Sigmoid colon (tissue), 7 donors: ENCODE data around the gene RNF126. TPM values are rescaled to one million over a fixed set of nuclear protein-coding genes. Genes with fewer than 3 reads are reported as not detected.

Experiments
- DNase-seq: peaks from one replicate; pipeline ENCODE4 v3.0.0-alpha.2; 2019
- H3K27ac ChIP-seq, 4 donors: fragments of 200-600 bp; sonication (generic); one replicate each; pipeline ENCODE4 v1.5.1; 2016 to 2019; ENCODE audit warnings: mild to moderate bottlenecking in 1 of 4
- H3K27me3 ChIP-seq, 3 donors: fragments of 200-600 bp; sonication (generic); one replicate each; pipeline ENCODE4 v1.5.1; 2019; ENCODE audit warnings: mild to moderate bottlenecking in 1 of 3
- H3K36me3 ChIP-seq, 4 donors: fragments of 200-600 bp; sonication (generic); one replicate each; pipeline ENCODE4 v1.5.1; 2016 to 2019
- H3K4me1 ChIP-seq, 4 donors: fragments of 200-600 bp; sonication (generic); one replicate each; pipeline ENCODE4 v1.5.1; 2017 to 2019
- H3K4me3 ChIP-seq, 4 donors: fragments of 200-600 bp; sonication (generic); one replicate each; pipeline ENCODE4 v1.5.1; 2017 to 2019; ENCODE audit warnings: mild to moderate bottlenecking in 2 of 4, moderate library complexity in 1 of 4
- H3K9me3 ChIP-seq, 4 donors: fragments of 200-600 bp in 3 of 4; sonication (generic) in 3 of 4; one replicate each; pipeline versions ENCODE4 v1.5.1 to v1.6.1; 2013 to 2019
- EP300 ChIP-seq, 4 donors: sonication (generic); formaldehyde crosslinking; IDR thresholded peaks; one replicate each; pipeline ENCODE4 v1.6.1; 2017; ENCODE audit warnings: antibody characterized with exemption in 4 of 4
- POLR2A ChIP-seq, 2 donors: fragments of 450-650 bp; IDR thresholded peaks; one replicate each; pipeline ENCODE4 v1.6.1; 2016; ENCODE audit warnings: antibody characterized with exemption in 2 of 2, mild to moderate bottlenecking in 2 of 2, moderate library complexity in 2 of 2
- POLR2AphosphoS5 ChIP-seq, 4 donors: sonication (generic); formaldehyde crosslinking; IDR thresholded peaks; one replicate each; pipeline ENCODE4 v1.6.1; 2017; ENCODE audit warnings: antibody characterized with exemption in 4 of 4
- WGBS, 2 donors: extraction: QIAGEN DNeasy Blood & Tissue Kit; methylation state at CpG; one replicate each; pipeline ENCODE4 v1.1.7; 2013; 5-methylcytosine and 5-hydroxymethylcytosine counted together
- intact Hi-C: fragments of 100-400 bp; cut with DNase I; formaldehyde crosslinking; loops from one replicate; pipeline ENCODE4 v1.15.1; 2023
- polyA plus RNA-seq, 3 donors: library from polyadenylated mRNA; stranded (reverse); fragments of 200-250 nt; gene quantifications; one replicate each; pipeline ENCODE4 v1.2.3, GENCODE V29; 2013
- total RNA-seq, 4 donors: library from RNA; depleted of rRNA; stranded (reverse); fragments of >200 nt; gene quantifications; one replicate each; pipeline ENCODE4 v1.1.0, GENCODE V29; 2016
- TF ChIP-seq, protein P1 (sequence below), 4 experiments: fragments of 450-650 bp in 3 of 4; fragments of 200-600 bp in 1 of 4; IDR thresholded peaks; one replicate each; pipeline ENCODE4 v1.5.1; 2016 to 2019; ENCODE audit warnings: antibody characterized with exemption in 4 of 4, mild to moderate bottlenecking in 3 of 4, moderate library complexity in 2 of 4
- donor health status: healthy with polysubstance abuse.
- donor health status: Bipolar disorder and iron deficiency.
- donor health status: healthy.

RNF126 gene
- total and polyA plus RNA-seq, 7 donors = 33.5 to 58.8 (median 55.3) TPM

DNA sequence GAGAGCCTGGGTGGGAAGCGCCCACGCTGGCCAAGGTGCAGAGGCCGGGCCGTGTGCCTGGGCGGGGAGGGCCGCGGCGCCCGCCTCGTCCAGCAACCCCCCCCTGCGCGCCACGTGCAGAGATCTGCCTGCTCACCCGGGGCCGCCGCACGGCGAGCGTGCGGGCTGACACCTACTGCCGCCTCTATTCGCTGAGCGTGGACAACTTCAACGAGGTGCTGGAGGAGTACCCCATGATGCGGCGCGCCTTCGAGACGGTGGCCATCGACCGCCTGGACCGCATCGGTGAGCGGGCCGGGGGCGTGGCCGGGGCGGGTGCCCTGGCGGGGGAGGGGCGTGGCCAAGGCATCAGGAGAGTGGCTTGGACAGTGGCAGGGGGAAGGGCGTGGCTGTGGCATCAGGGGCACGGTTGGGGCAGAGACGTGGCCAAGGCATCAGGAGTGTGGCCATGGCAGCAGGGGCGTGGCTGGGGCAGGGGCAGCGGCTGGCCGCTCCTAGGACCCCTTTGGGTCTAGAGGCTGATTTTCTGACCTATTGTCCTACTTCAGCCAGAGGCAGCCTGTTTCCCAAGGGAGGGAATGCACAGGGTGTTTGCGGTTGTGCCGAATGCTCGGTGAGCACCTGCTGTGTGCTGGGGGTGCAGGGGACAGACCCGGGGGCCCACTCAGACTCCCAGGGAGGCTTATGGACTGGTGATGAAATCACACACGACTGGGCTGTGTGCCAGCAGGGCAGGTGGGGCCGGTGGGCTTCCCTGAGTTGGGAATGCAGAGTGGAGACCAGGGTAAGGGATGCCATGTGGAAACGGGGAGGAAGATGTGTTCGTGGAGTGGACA, 49.1 kb downstream of the RNF126 start:
- Histone ChIP-seq H3K36me3 (peaks cover 12 to 21% (median 19%) of the 10 kb centered on the region in 4 donors), H3K9me3 (no peaks in the 10 kb centered on the region), H3K27ac (no peak overlapping the region), H3K4me3 (no peak overlapping the region), H3K27me3 (peaks cover 8 to 24% (median 15%) of the 10 kb centered on the region in 3 donors), H3K4me1 (peaks cover 0 to 7% (median 5%) of the 10 kb centered on the region in 4 donors)
- no peak for DNase-seq
- TF ChIP-seq, protein P1, sequence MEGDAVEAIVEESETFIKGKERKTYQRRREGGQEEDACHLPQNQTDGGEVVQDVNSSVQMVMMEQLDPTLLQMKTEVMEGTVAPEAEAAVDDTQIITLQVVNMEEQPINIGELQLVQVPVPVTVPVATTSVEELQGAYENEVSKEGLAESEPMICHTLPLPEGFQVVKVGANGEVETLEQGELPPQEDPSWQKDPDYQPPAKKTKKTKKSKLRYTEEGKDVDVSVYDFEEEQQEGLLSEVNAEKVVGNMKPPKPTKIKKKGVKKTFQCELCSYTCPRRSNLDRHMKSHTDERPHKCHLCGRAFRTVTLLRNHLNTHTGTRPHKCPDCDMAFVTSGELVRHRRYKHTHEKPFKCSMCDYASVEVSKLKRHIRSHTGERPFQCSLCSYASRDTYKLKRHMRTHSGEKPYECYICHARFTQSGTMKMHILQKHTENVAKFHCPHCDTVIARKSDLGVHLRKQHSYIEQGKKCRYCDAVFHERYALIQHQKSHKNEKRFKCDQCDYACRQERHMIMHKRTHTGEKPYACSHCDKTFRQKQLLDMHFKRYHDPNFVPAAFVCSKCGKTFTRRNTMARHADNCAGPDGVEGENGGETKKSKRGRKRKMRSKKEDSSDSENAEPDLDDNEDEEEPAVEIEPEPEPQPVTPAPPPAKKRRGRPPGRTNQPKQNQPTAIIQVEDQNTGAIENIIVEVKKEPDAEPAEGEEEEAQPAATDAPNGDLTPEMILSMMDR (IDR thresholded peaks at IDR 0.05) = no peak
- TF ChIP-seq POLR2A (IDR thresholded peaks at IDR 0.05) = no peak
- TF ChIP-seq EP300 (IDR thresholded peaks at IDR 0.05) = no peak
- no peak for TF ChIP-seq POLR2AphosphoS5 (IDR thresholded peaks at IDR 0.05)
- 67 to 70% methylated on average over 54 of the region's 54 CpGs for WGBS, 2 donors
- intact Hi-C loops = no loop called here

DNA sequence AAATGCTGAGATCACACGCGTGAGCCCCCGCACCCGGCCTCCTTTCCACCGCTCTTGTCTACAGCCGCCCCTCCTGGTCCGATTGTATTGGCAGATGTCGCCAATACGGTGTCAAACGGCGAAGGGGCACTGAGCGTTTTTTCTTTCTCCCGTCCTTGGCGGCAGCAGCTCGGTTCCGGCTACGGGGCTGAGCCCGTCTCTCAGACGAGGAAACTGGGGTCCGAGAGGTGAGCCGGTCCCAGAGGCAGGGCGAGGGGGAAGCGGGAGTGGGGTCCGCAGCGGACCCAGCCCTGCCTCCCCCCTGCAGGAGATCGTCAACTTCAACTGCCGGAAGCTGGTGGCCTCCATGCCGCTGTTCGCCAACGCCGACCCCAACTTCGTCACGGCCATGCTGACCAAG, 50.1 kb downstream of the RNF126 start:
- H3K9me3 ChIP-seq = no peaks in the 10 kb centered on the region
- WGBS, 2 donors = 79 to 87% methylated on average over 33 of the region's 33 CpGs
- H3K27me3 ChIP-seq = peaks cover 8 to 15% (median 15%) of the 10 kb centered on the region in 3 donors
- peaks cover 2 to 11% (median 9%) of the 10 kb centered on the region in 4 donors for H3K36me3 ChIP-seq
- H3K27ac ChIP-seq = no peak overlapping the region
- no peak for TF ChIP-seq POLR2AphosphoS5 (IDR thresholded peaks at IDR 0.05)
- no peak for TF ChIP-seq EP300 (IDR thresholded peaks at IDR 0.05)
- TF ChIP-seq POLR2A (IDR thresholded peaks at IDR 0.05) = no peak
- TF ChIP-seq, protein P1 (IDR thresholded peaks at IDR 0.05) = no peak
- intact Hi-C loops = no loop called here
- no peak overlapping the region for H3K4me3 ChIP-seq
- DNase-seq = no peak
- peaks cover 0 to 7% (median 5%) of the 10 kb centered on the region in 4 donors for H3K4me1 ChIP-seq

DNA sequence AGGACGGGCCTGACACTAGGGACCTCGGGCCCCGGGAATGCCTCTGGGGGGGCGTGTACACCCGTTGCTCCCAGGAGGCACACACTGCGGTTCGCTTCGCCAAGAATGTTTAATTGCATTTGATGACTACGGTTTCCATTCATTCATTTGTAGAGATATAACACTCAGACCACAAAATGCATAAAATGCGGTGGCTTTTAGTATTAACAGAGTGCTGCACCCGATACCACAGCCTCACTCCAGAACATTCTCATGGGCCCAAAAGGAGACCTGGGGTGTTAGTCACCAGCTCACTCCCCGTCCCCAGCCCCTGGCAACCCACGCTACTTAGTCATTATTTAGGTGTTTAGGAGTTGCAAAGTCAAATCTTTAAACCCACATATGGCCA, 51.5 kb downstream of the RNF126 start:
- Histone ChIP-seq H3K4me1 (peaks cover 0 to 7% (median 3%) of the 10 kb centered on the region in 4 donors), H3K4me3 (no peak overlapping the region), H3K27me3 (peaks cover under 1 to 3% (median 3%) of the 10 kb centered on the region in 3 donors), H3K9me3 (no peaks in the 10 kb centered on the region), H3K27ac (no peak overlapping the region), H3K36me3 (no peaks in the 10 kb centered on the region)
- TF ChIP-seq POLR2AphosphoS5 (IDR thresholded peaks at IDR 0.05) = no peak
- TF ChIP-seq, protein P1 (IDR thresholded peaks at IDR 0.05) = no peak
- no peak for TF ChIP-seq EP300 (IDR thresholded peaks at IDR 0.05)
- no peak for TF ChIP-seq POLR2A (IDR thresholded peaks at IDR 0.05)
- 21 to 42% methylated on average over 13 of the region's 13 CpGs for WGBS, 2 donors
- intact Hi-C loops = no loop called here
- DNase-seq = no peak

DNA sequence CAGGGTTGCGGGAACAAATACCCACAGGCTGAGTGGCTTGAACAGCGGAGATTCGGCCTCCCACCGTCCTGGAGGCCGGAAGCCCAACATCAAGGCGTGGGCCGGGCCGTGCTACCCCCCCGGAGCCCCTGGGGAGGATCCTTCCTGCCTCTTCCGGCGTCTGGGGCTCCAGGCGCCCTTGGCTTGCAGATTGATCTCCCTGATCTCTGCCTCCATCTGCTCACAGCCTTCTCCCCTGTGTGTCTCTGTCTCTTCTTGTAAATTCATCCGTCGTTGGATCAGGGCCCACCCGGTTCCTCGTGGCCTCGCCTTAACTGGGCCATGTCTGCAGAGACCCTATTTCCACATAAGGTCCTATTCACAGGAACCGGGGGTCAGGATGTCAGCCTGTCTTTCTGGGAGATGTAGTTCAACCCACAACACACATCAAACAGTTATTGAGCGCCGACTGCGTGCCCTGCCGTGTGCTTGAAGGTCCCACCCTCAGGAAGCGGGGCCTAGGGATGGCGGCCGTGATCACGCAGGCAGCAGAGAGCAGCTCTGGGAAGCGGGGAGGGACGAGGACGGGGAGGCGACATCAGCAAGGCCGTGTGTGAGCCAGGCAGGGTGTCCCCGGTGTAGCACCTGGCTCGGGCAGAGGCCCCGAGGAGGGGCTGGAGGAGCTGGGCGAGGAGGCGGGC, 52.1 kb downstream of the RNF126 start:
- intact Hi-C loops = no loop called here
- Histone ChIP-seq H3K9me3 (no peaks in the 10 kb centered on the region), H3K27me3 (no peaks in the 10 kb centered on the region), H3K27ac (peak overlapping the region in 1 of 4 donors; percentile 32), H3K4me3 (peak overlapping the region in 2 of 4 donors; percentile 16 to 23), H3K36me3 (no peaks in the 10 kb centered on the region), H3K4me1 (peaks cover 0 to 7% (median 0%) of the 10 kb centered on the region in 4 donors)
- no peak for TF ChIP-seq POLR2A (IDR thresholded peaks at IDR 0.05)
- TF ChIP-seq, protein P1 (IDR thresholded peaks at IDR 0.05) = no peak
- no peak for TF ChIP-seq EP300 (IDR thresholded peaks at IDR 0.05)
- TF ChIP-seq POLR2AphosphoS5 (IDR thresholded peaks at IDR 0.05) = no peak
- WGBS, 2 donors = 12 to 24% methylated on average over 36 of the region's 36 CpGs
- no peak for DNase-seq
